H9 (cell line): Measurements from ENCODE around the gene DOLPP1. TPM values are rescaled to one million over a fixed set of nuclear protein-coding genes. Genes with fewer than 3 reads are reported as not detected.
"Not testable (repeated sequence)": the region's sequence is repeated elsewhere in the genome, so short reads cannot be mapped to it uniquely, and the experiment has no call there.

Source experiments
- DNase-seq: peaks from one replicate; pipeline ENCODE4 v3.0.0-alpha.2; 2017
- H2AFZ ChIP-seq: one replicate; pipeline ENCODE4 v1.6.1; 2013; ENCODE audit warnings: mild to moderate bottlenecking, low read length, control low read depth, moderate library complexity
- H2AK5ac ChIP-seq: 2 replicates; pipeline ENCODE4 v1.6.1; 2013; ENCODE audit warnings: low read length, control low read depth, mixed read lengths; ENCODE audit not compliant: insufficient read length
- H2BK120ac ChIP-seq: one replicate; pipeline ENCODE4 v1.6.1; 2013; ENCODE audit warnings: low read depth, mild to moderate bottlenecking, low read length, control low read depth, inconsistent platforms; ENCODE audit not compliant: poor library complexity, severe bottlenecking
- H2BK12ac ChIP-seq: 2 replicates; pipeline ENCODE4 v1.6.1; 2013; ENCODE audit warnings: low read length, control low read depth, mixed read lengths, low read depth; ENCODE audit not compliant: insufficient read length
- H2BK15ac ChIP-seq: 2 replicates; pipeline ENCODE4 v1.6.1; 2013; ENCODE audit warnings: low read depth, low read length, control low read depth
- H2BK20ac ChIP-seq: one replicate; pipeline ENCODE4 v1.6.1; 2013; ENCODE audit warnings: low read depth, mild to moderate bottlenecking, low read length, control low read depth, inconsistent platforms; ENCODE audit not compliant: poor library complexity, severe bottlenecking
- H2BK5ac ChIP-seq: 2 replicates; pipeline ENCODE4 v1.6.1; 2013; ENCODE audit warnings: low read length, control low read depth, mixed read lengths; ENCODE audit not compliant: insufficient read length
- H3K14ac ChIP-seq: 2 replicates; pipeline ENCODE4 v1.6.1; 2013; ENCODE audit warnings: low read length, control low read depth; ENCODE audit not compliant: insufficient read depth
- H3K18ac ChIP-seq: 2 replicates; pipeline ENCODE4 v1.6.1; 2013; ENCODE audit warnings: low read depth, mild to moderate bottlenecking, mixed read lengths, low read length, control low read depth; ENCODE audit not compliant: insufficient read length
- H3K23ac ChIP-seq: 2 replicates; pipeline ENCODE4 v1.6.1; 2013; ENCODE audit warnings: low read length, control low read depth, mixed read lengths, low read depth; ENCODE audit not compliant: insufficient read length
- H3K23me2 ChIP-seq: 2 replicates; pipeline ENCODE4 v1.6.1; 2013; ENCODE audit warnings: low read depth, mild to moderate bottlenecking, mixed read lengths, low read length, control low read depth; ENCODE audit not compliant: insufficient read length, poor library complexity, severe bottlenecking
- H3K27ac ChIP-seq: 2 replicates; pipeline ENCODE4 v1.5.1; 2013; ENCODE audit warnings: low read length, control low read depth, mixed read lengths, low read depth; ENCODE audit not compliant: insufficient read length
- H3K27me3 ChIP-seq: 2 replicates; pipeline ENCODE4 v1.6.1; 2013; ENCODE audit warnings: low read length, control low read depth, inconsistent platforms; ENCODE audit not compliant: insufficient read depth
- H3K4ac ChIP-seq: 2 replicates; pipeline ENCODE4 v1.6.1; 2013; ENCODE audit warnings: low read depth, mild to moderate bottlenecking, control low read depth, inconsistent platforms, low read length, moderate library complexity
- H3K4me1 ChIP-seq: 2 replicates; pipeline ENCODE4 v1.6.1; 2013; ENCODE audit warnings: low read length, control low read depth, inconsistent platforms; ENCODE audit not compliant: insufficient read depth
- H3K4me2 ChIP-seq: 2 replicates; pipeline ENCODE4 v1.6.1; 2013; ENCODE audit warnings: low read length, control low read depth, mixed read lengths; ENCODE audit not compliant: insufficient read length, insufficient read depth
- H3K56ac ChIP-seq: 2 replicates; pipeline ENCODE4 v1.6.1; 2013; ENCODE audit warnings: low read depth, mild to moderate bottlenecking, mixed read lengths, low read length, control low read depth; ENCODE audit not compliant: insufficient read length
- H3K79me1 ChIP-seq: 2 replicates; pipeline ENCODE4 v1.6.1; 2013; ENCODE audit warnings: low read depth, mild to moderate bottlenecking, moderate library complexity, low read length, control low read depth, inconsistent platforms; ENCODE audit not compliant: insufficient read depth, poor library complexity, severe bottlenecking
- H3K79me2 ChIP-seq: 2 replicates; pipeline ENCODE4 v1.6.1; 2013; ENCODE audit warnings: low read length, control low read depth, inconsistent platforms; ENCODE audit not compliant: insufficient read depth
- H3K9ac ChIP-seq: 2 replicates; pipeline ENCODE4 v1.6.1; 2013; ENCODE audit warnings: low read length, control low read depth, mixed read lengths; ENCODE audit not compliant: insufficient read length; ENCODE audit errors: extremely low read depth
- H3K9me3 ChIP-seq: one replicate; pipeline ENCODE4 v1.6.1; 2013; ENCODE audit warnings: low read depth, low read length, inconsistent platforms; ENCODE audit not compliant: control insufficient read depth
- H3T11ph ChIP-seq: one replicate; pipeline ENCODE4 v1.6.1; 2013; ENCODE audit warnings: mild to moderate bottlenecking, low read length, control low read depth, inconsistent platforms
- H4K20me1 ChIP-seq: one replicate; pipeline ENCODE4 v1.6.1; 2013; ENCODE audit not compliant: control insufficient read depth, insufficient read length, insufficient read depth
- H4K5ac ChIP-seq: 2 replicates; pipeline ENCODE4 v1.6.1; 2013; ENCODE audit warnings: low read depth, mild to moderate bottlenecking, mixed read lengths, low read length, control low read depth; ENCODE audit not compliant: insufficient read length
- H4K8ac ChIP-seq: replicated peaks from 2 replicates; pipeline ENCODE4 v1.6.1; 2013; ENCODE audit warnings: low read length, control low read depth, mixed read lengths, low read depth; ENCODE audit not compliant: insufficient read length
- H4K91ac ChIP-seq: 2 replicates; pipeline ENCODE4 v1.6.1; 2013; ENCODE audit warnings: low read depth, mild to moderate bottlenecking, moderate library complexity, mixed read lengths, low read length, control low read depth; ENCODE audit not compliant: insufficient read length
- H3K27ac Mint-ChIP-seq, 3 experiments: 2 replicates in 2 of 3; 3 replicates in 1 of 3; pipeline ENCODE4 v1.8.0; 2020 to 2021; ENCODE audit warnings: mixed read lengths in 3 of 3, mild to moderate bottlenecking in 1 of 3, moderate library complexity in 1 of 3
- H3K27me3 Mint-ChIP-seq: 2 replicates; pipeline ENCODE4 v1.8.0; 2021; ENCODE audit warnings: low read depth, mild to moderate bottlenecking, moderate library complexity, mixed read lengths
- H3K36me3 Mint-ChIP-seq, 3 experiments: 2 replicates in 2 of 3; 3 replicates in 1 of 3; pipeline ENCODE4 v1.8.0; 2020 to 2021; ENCODE audit warnings: low read depth in 3 of 3, mixed read lengths in 3 of 3; ENCODE audit not compliant: insufficient read depth in 1 of 3
- H3K4me1 Mint-ChIP-seq, 2 experiments: 2 replicates each; pipeline ENCODE4 v1.8.0; 2020; ENCODE audit warnings: mixed read lengths in 2 of 2
- H3K4me3 Mint-ChIP-seq, 2 experiments: 2 replicates in 1 of 2; 3 replicates in 1 of 2; pipeline ENCODE4 v1.8.0; 2020 to 2021; ENCODE audit warnings: mild to moderate bottlenecking in 2 of 2, mixed read lengths in 2 of 2, moderate library complexity in 1 of 2
- H3K9me3 Mint-ChIP-seq, 2 experiments: 2 replicates in 1 of 2; 3 replicates in 1 of 2; pipeline ENCODE4 v1.8.0; 2020; ENCODE audit warnings: mild to moderate bottlenecking in 2 of 2, mixed read lengths in 2 of 2, moderate library complexity in 1 of 2
- CTCF ChIP-seq: fragments of 200-600 bp; sonication (generic); conservative IDR thresholded peaks from 3 replicates; pipeline ENCODE4 v1.8.0; 2021; ENCODE audit warnings: antibody characterized with exemption, mild to moderate bottlenecking
- WGBS: extraction: QIAGEN DNeasy Blood & Tissue Kit; methylation state at CpG from one replicate; pipeline ENCODE4 v1.1.7; 2013; ENCODE audit warnings: missing lambda C conversion rate, low lambda C conversion rate, mixed read lengths; ENCODE audit not compliant: insufficient read length; ENCODE audit errors: extremely low coverage; 5-methylcytosine and 5-hydroxymethylcytosine counted together
- total RNA-seq: library from RNA; stranded (reverse); gene quantifications from 2 replicates; pipeline ENCODE4 v1.2.1, GENCODE V29; 2021

Gene DOLPP1
- total RNA-seq, 1 experiment from 2014 or later, result 42.6 TPM

- no peaks in the 10 kb centered on the region for H3K27me3 ChIP-seq
- H4K91ac ChIP-seq, result no peak overlapping the region
- H3K9ac ChIP-seq, result no peak overlapping the region
- H2AFZ ChIP-seq, result no peak overlapping the region
- no peak for DNase-seq
- peaks cover 15 to 57% (median 48%) of the 10 kb centered on the region in 3 experiments for H3K36me3 Mint-ChIP-seq
- H2BK120ac ChIP-seq, result no peak overlapping the region
- no peak overlapping the region for H4K8ac ChIP-seq
- no peak overlapping the region for H2AK5ac ChIP-seq
- H3T11ph ChIP-seq, result no peak overlapping the region
- peaks cover 6% of the 10 kb centered on the region; the same call in 1 of the 2 replicates for H3K4me1 ChIP-seq
- no peak overlapping the region; a peak in 1 of 7 replicates for H3K27ac Mint-ChIP-seq
- H3K27ac ChIP-seq, result no peak overlapping the region
- no peak overlapping the region for H2BK15ac ChIP-seq
- no peak overlapping the region for H2BK12ac ChIP-seq
- H2BK5ac ChIP-seq, result no peak overlapping the region
- no peak overlapping the region for H3K4me2 ChIP-seq
- peaks cover 18 to 29% of the 10 kb centered on the region in 2 experiments for H3K4me1 Mint-ChIP-seq
- TF ChIP-seq CTCF, result no peak
- H3K9me3 ChIP-seq, result no peaks in the 10 kb centered on the region
- H3K4ac ChIP-seq, result no peak overlapping the region
- no peaks in the 10 kb centered on the region for H4K20me1 ChIP-seq
- WGBS, result no CpG with 5 or more reads among the region's 5 CpGs
- no peak overlapping the region for H3K56ac ChIP-seq
- no peaks in the 10 kb centered on the region for H3K79me1 ChIP-seq
- no peak overlapping the region for H3K14ac ChIP-seq
- no peak overlapping the region for H3K18ac ChIP-seq
- H3K23me2 ChIP-seq, result no peaks in the 10 kb centered on the region
- H3K4me3 Mint-ChIP-seq, result no peak overlapping the region
- H2BK20ac ChIP-seq, result no peak overlapping the region
- no peak overlapping the region for H3K23ac ChIP-seq
- no peak overlapping the region for H4K5ac ChIP-seq
- no peaks in the 10 kb centered on the region; the same call in 1 of the 2 replicates for H3K27me3 Mint-ChIP-seq
- no peaks in the 10 kb centered on the region for H3K9me3 Mint-ChIP-seq
- H3K79me2 ChIP-seq, result peaks cover 2% of the 10 kb centered on the region; the same call in 1 of the 2 replicates
These were observed 47.8 kb downstream of the DOLPP1 start for GRCh38 chr9:129128689-129129088.

GRCh38 chr9:129130271-129130670, 49.4 kb downstream of the DOLPP1 start:
- not testable (repeated sequence) for H3K4ac ChIP-seq

More at GRCh38 chr9:129130271-129130670, 49.4 kb downstream of the DOLPP1 start:
- H4K8ac ChIP-seq, H2BK120ac ChIP-seq, H3K27ac ChIP-seq, H3K9me3 ChIP-seq, H3K9ac ChIP-seq, H3K79me2 ChIP-seq, H3T11ph ChIP-seq, H3K27ac Mint-ChIP-seq, H2BK20ac ChIP-seq, H4K20me1 ChIP-seq, H2AK5ac ChIP-seq, H2BK5ac ChIP-seq, H3K9me3 Mint-ChIP-seq, H2BK15ac ChIP-seq, H3K56ac ChIP-seq, DNase-seq, H3K27me3 Mint-ChIP-seq, H3K4me2 ChIP-seq, H3K23me2 ChIP-seq, H3K18ac ChIP-seq, H2AFZ ChIP-seq, H3K14ac ChIP-seq, H3K27me3 ChIP-seq, H3K4me1 ChIP-seq, H2BK12ac ChIP-seq, H4K5ac ChIP-seq, H3K23ac ChIP-seq, H3K79me1 ChIP-seq, H3K4me3 Mint-ChIP-seq, H4K91ac ChIP-seq: not testable (repeated sequence)
- WGBS, result no CpG with 5 or more reads among the region's 7 CpGs
- Mint-ChIP-seq H3K36me3 (peaks cover 12 to 58% (median 55%) of the 10 kb centered on the region in 3 experiments), H3K4me1 (peaks cover 18 to 29% of the 10 kb centered on the region in 2 experiments)
